HG02610 (cell line): Measurements from ENCODE around the gene RREB1.

Experiments
- ATAC-seq: cut with Tn5 transposase; IDR thresholded peaks from one replicate; pipeline ENCODE4 v1.9.1; 2021; ENCODE audit warnings: mild to moderate bottlenecking, moderate library complexity; ENCODE audit not compliant: unreplicated experiment

Gene RREB1

GRCh38 chr6:7088076-7088742 is 19.6 kb upstream of the RREB1 start:
- ATAC-seq: no peak

- ATAC-seq: no peak
Observed at GRCh38 chr6:7098993-7099392, 8.8 kb upstream of the RREB1 start.

GRCh38 chr6:7100072-7100752 is 7.5 kb upstream of the RREB1 start:
- no peak for ATAC-seq

GRCh38 chr6:7100753-7101081 is 7.0 kb upstream of the RREB1 start:
- ATAC-seq: no peak

GRCh38 chr6:7101290-7101689 is 6.5 kb upstream of the RREB1 start:
- no peak for ATAC-seq

- no peak for ATAC-seq
Observed at GRCh38 chr6:7104752-7105151, 3.0 kb upstream of the RREB1 start.

GRCh38 chr6:7106215-7106751 is 1.5 kb upstream of the RREB1 start:
- ATAC-seq: no peak

- ATAC-seq: peak; percentile 35
Observed at GRCh38 chr6:7106752-7107577, 796 bp upstream of the RREB1 start.

GRCh38 chr6:7108196-7108963 is 619 bp downstream of the RREB1 start:
- ATAC-seq: no peak

- ATAC-seq: no peak
Observed at GRCh38 chr6:7108964-7109836, 1.4 kb downstream of the RREB1 start.

- no peak for ATAC-seq
Observed at GRCh38 chr6:7110092-7110792, 2.5 kb downstream of the RREB1 start.

GRCh38 chr6:7111095-7111690 is 3.4 kb downstream of the RREB1 start:
- no peak for ATAC-seq

- no peak for ATAC-seq
Observed at GRCh38 chr6:7112171-7112570, 4.4 kb downstream of the RREB1 start.

GRCh38 chr6:7112741-7113313 is 5.1 kb downstream of the RREB1 start:
- peak; percentile 44 for ATAC-seq

- ATAC-seq: no peak
Observed at GRCh38 chr6:7114744-7115458, 7.1 kb downstream of the RREB1 start.

GRCh38 chr6:7115543-7116231 is 7.9 kb downstream of the RREB1 start:
- ATAC-seq: no peak

- no peak for ATAC-seq
Observed at GRCh38 chr6:7119272-7119801, 11.6 kb downstream of the RREB1 start.
